Liver (tissue), 9 donors: ENCODE measurements around the gene HOMER1. TPM values are rescaled to one million over a fixed set of nuclear protein-coding genes. Genes with fewer than 3 reads are reported as not detected.

Source experiments
- DNase-seq: peaks from one replicate; pipeline ENCODE4 v3.0.0-alpha.2; 2017; ENCODE audit warnings: low spot score
- H3K27ac ChIP-seq, 2 donors: one replicate each; pipeline ENCODE4 v1.7.0; 2013; ENCODE audit warnings: inconsistent platforms in 2 of 2, low read length in 2 of 2, control low read depth in 1 of 2, low read depth in 1 of 2, mild to moderate bottlenecking in 1 of 2
- H3K27me3 ChIP-seq, 4 donors: one replicate each; pipeline versions ENCODE4 v1.6.1 to v1.7.0; 2013; ENCODE audit warnings: low read length in 3 of 4, inconsistent platforms in 1 of 4, mild to moderate bottlenecking in 1 of 4, moderate library complexity in 1 of 4; ENCODE audit not compliant: control insufficient read depth in 4 of 4, insufficient read depth in 4 of 4
- H3K36me3 ChIP-seq, 4 donors: one replicate each; pipeline versions ENCODE4 v1.6.1 to v1.7.0; 2013; ENCODE audit warnings: low read length in 3 of 4, mild to moderate bottlenecking in 3 of 4, low read depth in 1 of 4, moderate library complexity in 1 of 4; ENCODE audit not compliant: control insufficient read depth in 4 of 4, insufficient read depth in 3 of 4
- H3K4me1 ChIP-seq, 4 donors: one replicate each; pipeline versions ENCODE4 v1.6.1 to v1.7.0; 2013; ENCODE audit warnings: low read length in 3 of 4, mild to moderate bottlenecking in 3 of 4, moderate library complexity in 1 of 4; ENCODE audit not compliant: control insufficient read depth in 4 of 4, insufficient read depth in 4 of 4
- H3K4me3 ChIP-seq, 3 donors: one replicate each; pipeline versions ENCODE4 v1.6.1 to v1.7.0; 2013; ENCODE audit warnings: low read length in 3 of 3, control low read depth in 1 of 3, low read depth in 1 of 3, mild to moderate bottlenecking in 1 of 3
- H3K9ac ChIP-seq, 2 donors: one replicate each; pipeline ENCODE4 v1.7.0; 2013; ENCODE audit warnings: low read length in 2 of 2, mild to moderate bottlenecking in 2 of 2, moderate library complexity in 2 of 2, control low read depth in 1 of 2, low read depth in 1 of 2
- H3K9me3 ChIP-seq, 4 donors: one replicate each; pipeline versions ENCODE4 v1.6.1 to v1.7.0; 2013; ENCODE audit warnings: low read length in 3 of 4; ENCODE audit not compliant: control insufficient read depth in 4 of 4
- EGR1 ChIP-seq, 2 donors: IDR thresholded peaks; 2 replicates each; pipeline ENCODE4 v1.6.1; 2016 to 2018; ENCODE audit warnings: antibody characterized with exemption in 2 of 2, low read depth in 2 of 2
- FOXA1 ChIP-seq: IDR thresholded peaks from 2 replicates; pipeline ENCODE4 v1.6.1; 2016; ENCODE audit warnings: antibody characterized with exemption
- FOXA2 ChIP-seq: IDR thresholded peaks from 2 replicates; pipeline ENCODE4 v1.6.1; 2016; ENCODE audit warnings: antibody characterized with exemption
- GABPA ChIP-seq, 2 donors: IDR thresholded peaks in 1 of 2; conservative IDR thresholded peaks in 1 of 2; 2 replicates each; pipeline ENCODE4 v1.6.1; 2016; ENCODE audit warnings: antibody characterized with exemption in 2 of 2, mild to moderate bottlenecking in 1 of 2, moderate library complexity in 1 of 2
- MAX ChIP-seq: IDR thresholded peaks from 2 replicates; pipeline ENCODE4 v1.6.1; 2016; ENCODE audit warnings: antibody characterized with exemption
- NR2F2 ChIP-seq: IDR thresholded peaks from 2 replicates; pipeline ENCODE4 v1.6.1; 2016; ENCODE audit warnings: antibody characterized with exemption
- REST ChIP-seq: IDR thresholded peaks from 2 replicates; pipeline ENCODE4 v1.6.1; 2016; ENCODE audit warnings: antibody characterized with exemption, mild to moderate bottlenecking
- RXRA ChIP-seq, 2 donors: IDR thresholded peaks; 2 replicates each; pipeline ENCODE4 v1.6.1; 2017 to 2018; ENCODE audit warnings: antibody characterized with exemption in 2 of 2, mild to moderate bottlenecking in 1 of 2
- TAF1 ChIP-seq: conservative IDR thresholded peaks from 2 replicates; pipeline ENCODE4 v1.6.1; 2016; ENCODE audit warnings: antibody characterized with exemption, mild to moderate bottlenecking
- YY1 ChIP-seq: IDR thresholded peaks from 2 replicates; pipeline ENCODE4 v1.6.1; 2016; ENCODE audit warnings: antibody characterized with exemption, mild to moderate bottlenecking
- ZBTB33 ChIP-seq: IDR thresholded peaks from 2 replicates; pipeline ENCODE4 v1.6.1; 2016; ENCODE audit warnings: antibody characterized with exemption
- WGBS: extraction: QIAGEN DNeasy Blood & Tissue Kit; methylation state at CpG from one replicate; pipeline ENCODE4 v1.1.7; 2013; 5-methylcytosine and 5-hydroxymethylcytosine counted together
- polyA plus RNA-seq, 2 donors: library from polyadenylated mRNA; stranded (reverse) in 1 of 2; unstranded in 1 of 2; fragments of 200-250 nt in 1 of 2; fragments of >200 nt in 1 of 2; fragmentation: Nextera tagmentation in 1 of 2; extraction: Ambion mirVana in 1 of 2; gene quantifications; one replicate each; pipeline versions ENCODE4 v1.2.1 to v1.2.3, GENCODE V29; 2013 to 2015
- total RNA-seq, 2 donors: library from RNA; depleted of rRNA; stranded (reverse); fragments of >200 nt; gene quantifications; one replicate each; pipeline ENCODE4 v1.2.3, GENCODE V29; 2014
- TF ChIP-seq, protein P1 (sequence below): fragments of 150-350 bp; IDR thresholded peaks from 2 replicates; pipeline ENCODE4 v1.5.1; 2017; ENCODE audit warnings: improper control_type of control experiment, low read depth, low read length; ENCODE audit not compliant: missing input control
- TF ChIP-seq, protein P2 (sequence below): IDR thresholded peaks from 2 replicates; pipeline ENCODE4 v1.6.1; 2016; ENCODE audit warnings: antibody characterized with exemption
- donor health status: healthy.
- donor health status: healthy.
- donor health status: healthy.
- donor health status: healthy.
- donor health status: healthy.

HOMER1 gene
- total and polyA plus RNA-seq, 4 donors, result 0.33 to 8.7 (median 1.2) TPM

- DNase-seq, result no peak
- H3K9me3 ChIP-seq, result no peaks in the 10 kb centered on the region
- TF ChIP-seq MAX (no peak), NR2F2 (no peak), FOXA1 (no peak), EGR1 (IDR thresholded peaks at IDR 0.05; ENCODE audit: low read depth in 2 of 2) (no peak), RXRA (IDR thresholded peaks at IDR 0.05) (no peak)
- H3K27ac ChIP-seq, result no peak overlapping the region
- H3K36me3 ChIP-seq, result no peaks in the 10 kb centered on the region
- no peak overlapping the region for H3K4me3 ChIP-seq
- H3K9ac ChIP-seq, result no peak overlapping the region
- H3K4me1 ChIP-seq, result no peaks in the 10 kb centered on the region
- no peaks in the 10 kb centered on the region for H3K27me3 ChIP-seq
Observed at GRCh38 chr5:79488775-79489174, 25.2 kb downstream of the HOMER1 start.

DNA sequence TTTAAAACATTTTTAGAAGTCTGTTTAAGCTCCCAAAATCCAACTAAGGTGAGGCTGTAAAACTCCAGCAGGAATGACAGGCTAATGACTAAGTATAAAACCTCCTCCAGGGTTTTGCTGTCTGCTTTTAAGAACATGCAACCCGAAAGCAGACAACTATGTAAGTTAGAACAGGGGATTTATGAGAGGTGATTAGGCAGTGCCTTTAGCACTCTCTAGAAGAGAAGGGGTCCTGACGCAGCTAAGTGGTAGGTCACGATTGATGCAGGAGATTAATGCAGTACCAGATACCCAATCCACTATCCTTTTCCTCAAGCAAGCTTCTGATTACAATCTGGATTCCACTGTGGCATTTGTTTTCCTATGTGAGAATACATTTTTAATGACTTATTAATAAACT is 25.9 kb downstream of the HOMER1 start:
- H3K4me3 ChIP-seq, result no peak overlapping the region
- TF ChIP-seq, protein P1, sequence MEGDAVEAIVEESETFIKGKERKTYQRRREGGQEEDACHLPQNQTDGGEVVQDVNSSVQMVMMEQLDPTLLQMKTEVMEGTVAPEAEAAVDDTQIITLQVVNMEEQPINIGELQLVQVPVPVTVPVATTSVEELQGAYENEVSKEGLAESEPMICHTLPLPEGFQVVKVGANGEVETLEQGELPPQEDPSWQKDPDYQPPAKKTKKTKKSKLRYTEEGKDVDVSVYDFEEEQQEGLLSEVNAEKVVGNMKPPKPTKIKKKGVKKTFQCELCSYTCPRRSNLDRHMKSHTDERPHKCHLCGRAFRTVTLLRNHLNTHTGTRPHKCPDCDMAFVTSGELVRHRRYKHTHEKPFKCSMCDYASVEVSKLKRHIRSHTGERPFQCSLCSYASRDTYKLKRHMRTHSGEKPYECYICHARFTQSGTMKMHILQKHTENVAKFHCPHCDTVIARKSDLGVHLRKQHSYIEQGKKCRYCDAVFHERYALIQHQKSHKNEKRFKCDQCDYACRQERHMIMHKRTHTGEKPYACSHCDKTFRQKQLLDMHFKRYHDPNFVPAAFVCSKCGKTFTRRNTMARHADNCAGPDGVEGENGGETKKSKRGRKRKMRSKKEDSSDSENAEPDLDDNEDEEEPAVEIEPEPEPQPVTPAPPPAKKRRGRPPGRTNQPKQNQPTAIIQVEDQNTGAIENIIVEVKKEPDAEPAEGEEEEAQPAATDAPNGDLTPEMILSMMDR, result no peak
- TF ChIP-seq EGR1 (IDR thresholded peaks at IDR 0.05; ENCODE audit: low read depth in 2 of 2), result no peak
- no peak for TF ChIP-seq NR2F2
- no peak for TF ChIP-seq FOXA2
- no peak for TF ChIP-seq YY1
- TF ChIP-seq REST, result no peak
- no peak for TF ChIP-seq FOXA1
- TF ChIP-seq, protein P2, sequence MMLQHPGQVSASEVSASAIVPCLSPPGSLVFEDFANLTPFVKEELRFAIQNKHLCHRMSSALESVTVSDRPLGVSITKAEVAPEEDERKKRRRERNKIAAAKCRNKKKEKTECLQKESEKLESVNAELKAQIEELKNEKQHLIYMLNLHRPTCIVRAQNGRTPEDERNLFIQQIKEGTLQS, result no peak
- TF ChIP-seq GABPA (IDR thresholded peaks at IDR 0.05 in 1 of 2, conservative IDR thresholded peaks at IDR 0.05 in 1 of 2), result no peak
- no peak for TF ChIP-seq RXRA (IDR thresholded peaks at IDR 0.05)
- no peak for TF ChIP-seq ZBTB33
- TF ChIP-seq TAF1, result no peak
- no peak for DNase-seq
- H3K36me3 ChIP-seq, result no peaks in the 10 kb centered on the region
- no peaks in the 10 kb centered on the region for H3K4me1 ChIP-seq
- no peaks in the 10 kb centered on the region for H3K27me3 ChIP-seq
- H3K9ac ChIP-seq, result no peak overlapping the region
- H3K27ac ChIP-seq, result no peak overlapping the region
- H3K9me3 ChIP-seq, result no peaks in the 10 kb centered on the region
- 88% methylated on average over 3 of the region's 3 CpGs for WGBS
